Measurements from ENCODE around the gene ADIRF.
A peak's percentile ranks its signal among the peaks of the same experiment; 100 is the strongest.
"Not testable (repeated sequence)": the region's sequence is repeated elsewhere in the genome, so short reads cannot be mapped to it uniquely, and the experiment has no call there.

Gene ADIRF

GRCh38 chr10:86952697-86953096 is 15.6 kb upstream of the ADIRF start:
- CTCF ChIA-PET, H3K27ac Mint-ChIP-seq, H3K27me3 Mint-ChIP-seq, DNase-seq, H3K4me3 Mint-ChIP-seq: not testable (repeated sequence)
- Mint-ChIP-seq H3K4me1 (peaks cover 37% of the 10 kb centered on the region), H3K36me3 (peaks cover 13% of the 10 kb centered on the region), H3K9me3 (peaks cover 18% of the 10 kb centered on the region)

GRCh38 chr10:86953747-86954680 is 14.3 kb upstream of the ADIRF start:
- CTCF ChIA-PET, result interaction anchor here (1.0 to 1.7 kb wide), 2 partner anchors 14 to 17 kb away, joined by 3 to 6 read pairs; no protein-coding TSS in a partner anchor
- DNase-seq, result no peak
- Mint-ChIP-seq H3K4me1 (peaks cover 29% of the 10 kb centered on the region), H3K4me3 (no peak overlapping the region), H3K36me3 (peaks cover 13% of the 10 kb centered on the region), H3K9me3 (peaks cover 18% of the 10 kb centered on the region), H3K27ac (no peak overlapping the region), H3K27me3 (peaks cover 4% of the 10 kb centered on the region)

GRCh38 chr10:86954681-86955500 is 13.4 kb upstream of the ADIRF start:
- Mint-ChIP-seq H3K4me3 (no peak overlapping the region), H3K27me3 (peaks cover 4% of the 10 kb centered on the region), H3K36me3 (peaks cover 13% of the 10 kb centered on the region), H3K9me3 (peaks cover 18% of the 10 kb centered on the region), H3K27ac (no peak overlapping the region), H3K4me1 (peaks cover 24% of the 10 kb centered on the region)
- DNase-seq, result no peak
- CTCF ChIA-PET, result interaction anchor here (1.0 to 1.7 kb wide), 2 partner anchors 15 to 18 kb away, joined by 3 to 6 read pairs; no protein-coding TSS in a partner anchor

- CTCF ChIA-PET, result interaction anchor here (0.9 kb wide), 1 partner anchor 12 kb away, joined by 3 read pairs; no protein-coding TSS in a partner anchor
- H3K9me3 Mint-ChIP-seq, result peaks cover 16% of the 10 kb centered on the region
- peaks cover 8% of the 10 kb centered on the region for H3K36me3 Mint-ChIP-seq
- DNase-seq, result no peak
- no peak overlapping the region for H3K4me3 Mint-ChIP-seq
- no peak overlapping the region for H3K27ac Mint-ChIP-seq
- H3K27me3 Mint-ChIP-seq, result peaks cover 4% of the 10 kb centered on the region
- peaks cover 20% of the 10 kb centered on the region for H3K4me1 Mint-ChIP-seq
These were observed 12.6 kb upstream of the ADIRF start for GRCh38 chr10:86955501-86956194.

GRCh38 chr10:86956195-86956847 is 12.0 kb upstream of the ADIRF start:
- Mint-ChIP-seq H3K36me3 (peaks cover 8% of the 10 kb centered on the region), H3K27ac (peak overlapping the region; percentile 17), H3K4me3 (no peak overlapping the region), H3K9me3 (peaks cover 16% of the 10 kb centered on the region), H3K4me1 (peaks cover 13% of the 10 kb centered on the region), H3K27me3 (peaks cover 4% of the 10 kb centered on the region)
- CTCF ChIA-PET, result interaction anchor here (0.9 to 1.6 kb wide), 3 partner anchors 13 to 15 kb away, joined by 3 read pairs; no protein-coding TSS in a partner anchor
- no peak for DNase-seq

- Mint-ChIP-seq H3K36me3 (peaks cover 6% of the 10 kb centered on the region), H3K9me3 (peaks cover 14% of the 10 kb centered on the region), H3K27me3 (peaks cover 4% of the 10 kb centered on the region), H3K4me1 (peaks cover 11% of the 10 kb centered on the region), H3K27ac (no peak overlapping the region), H3K4me3 (no peak overlapping the region)
- no peak for DNase-seq
- CTCF ChIA-PET, result interaction anchor here (0.9 to 1.6 kb wide), 3 partner anchors 14 to 18 kb away, joined by 3 read pairs; no protein-coding TSS in a partner anchor
These were observed 11.3 kb upstream of the ADIRF start for GRCh38 chr10:86956848-86957448.

GRCh38 chr10:86957471-86958115 is 10.7 kb upstream of the ADIRF start, which contains the start of gene MMRN2:
MMRN2 (minus strand) TSS chr10:86957615; CDS start chr10:86957541, 74 bp downstream.
- no peak within 1 kb of the TSS for H3K27ac Mint-ChIP-seq

GRCh38 chr10:86958116-86958900 is 10.0 kb upstream of the ADIRF start, which contains the start of gene SNCG:
SNCG (plus strand) TSS chr10:86958599; CDS start chr10:86958698, 99 bp downstream.
- Mint-ChIP-seq H3K36me3 (peaks cover under 1% of the 10 kb centered on the region), H3K4me3 (no peak within 1 kb of the TSS), H3K9me3 (peaks cover 2% of the 10 kb centered on the region), H3K27ac (no peak within 1 kb of the TSS), H3K4me1 (peaks cover 8% of the 10 kb centered on the region), H3K27me3 (peaks cover 4% of the 10 kb centered on the region)
- no peak for DNase-seq
- CTCF ChIA-PET, result interaction anchor here (0.6 to 1.6 kb wide), 2 partner anchors 12 to 191 kb away, joined by 3 to 6 read pairs; no protein-coding TSS in a partner anchor

More at GRCh38 chr10:86957471-86958115, 10.7 kb upstream of the ADIRF start, which contains the start of gene MMRN2:
- CTCF ChIA-PET, result interaction anchor here (0.9 to 1.6 kb wide), 3 partner anchors 11 to 18 kb away, joined by 3 to 6 read pairs (median 3); no protein-coding TSS in a partner anchor
- no peak within 1 kb of the TSS for H3K4me3 Mint-ChIP-seq
- peaks cover 8% of the 10 kb centered on the region for H3K9me3 Mint-ChIP-seq
- peaks cover 4% of the 10 kb centered on the region for H3K27me3 Mint-ChIP-seq
- H3K4me1 Mint-ChIP-seq, result peaks cover 8% of the 10 kb centered on the region
- H3K36me3 Mint-ChIP-seq, result peaks cover 1% of the 10 kb centered on the region
- DNase-seq, result no peak

- CTCF ChIA-PET, result interaction anchor here (0.6 to 2.1 kb wide), 4 partner anchors 10 to 190 kb away, joined by 3 to 19 read pairs (median 6); no protein-coding TSS in a partner anchor
- Mint-ChIP-seq H3K27ac (no peak overlapping the region), H3K4me3 (no peak overlapping the region), H3K36me3 (no peaks in the 10 kb centered on the region), H3K4me1 (peaks cover 8% of the 10 kb centered on the region), H3K9me3 (no peaks in the 10 kb centered on the region), H3K27me3 (peaks cover 4% of the 10 kb centered on the region)
- no peak for DNase-seq
These were observed 9.2 kb upstream of the ADIRF start for GRCh38 chr10:86958901-86959736.

- CTCF ChIA-PET, result interaction anchor here (1.7 to 2.1 kb wide), 2 partner anchors 9 to 20 kb away, joined by 6 to 19 read pairs; no protein-coding TSS in a partner anchor
- peaks cover 8% of the 10 kb centered on the region for H3K4me1 Mint-ChIP-seq
- H3K36me3 Mint-ChIP-seq, result no peaks in the 10 kb centered on the region
- peaks cover 4% of the 10 kb centered on the region for H3K27me3 Mint-ChIP-seq
- H3K4me3 Mint-ChIP-seq, result no peak overlapping the region
- no peak overlapping the region for H3K27ac Mint-ChIP-seq
- no peaks in the 10 kb centered on the region for H3K9me3 Mint-ChIP-seq
- no peak for DNase-seq
These were observed 8.6 kb upstream of the ADIRF start for GRCh38 chr10:86959737-86960002.

Data from activated naive CD4-positive, alpha-beta T cell treated with anti-CD3 and anti-CD28 coated beads, Interleukin-2, amount 10 ng/mL, durations not matched to agents 7 days and 5 days (primary cell).